GM12801 (cell line): ENCODE results near the gene AGER.

ENCODE experiments used
- CTCF ChIP-seq: IDR thresholded peaks from one replicate; pipeline ENCODE4 v1.5.1; 2011; ENCODE audit warnings: control low read depth; ENCODE audit not compliant: insufficient read length; ENCODE audit errors: extremely low read depth

Gene AGER

GRCh38 chr6:32191696-32192607, 7.9 kb upstream of the AGER start:
- no peak for TF ChIP-seq CTCF

GRCh38 chr6:32190911-32191677, 7.0 kb upstream of the AGER start:
- TF ChIP-seq CTCF = no peak

- no peak for TF ChIP-seq CTCF
These were observed 6.2 kb upstream of the AGER start, which contains the start of gene PBX2 for GRCh38 chr6:32190054-32190851. PBX2 (minus strand) TSS chr6:32190202; CDS start chr6:32189915, 287 bp downstream.

GRCh38 chr6:32189742-32190053, 5.6 kb upstream of the AGER start:
- TF ChIP-seq CTCF = no peak

GRCh38 chr6:32189069-32189741, 5.2 kb upstream of the AGER start:
- no peak for TF ChIP-seq CTCF

- no peak for TF ChIP-seq CTCF
These were observed 4.5 kb upstream of the AGER start for GRCh38 chr6:32188381-32189068.
